ENCODE measurements around the gene YJEFN3. TPM values are rescaled to one million over a fixed set of nuclear protein-coding genes. Genes with fewer than 3 reads are reported as not detected.

Gene YJEFN3
- total RNA-seq, 4 donors from 2014 or later, result 1.1 to 12.0 (median 1.7) TPM

GRCh38 chr19:19485998-19486290, 42.8 kb upstream of the YJEFN3 start:
- peaks cover 60% of the 10 kb centered on the region for H3K4me1 ChIP-seq
- H3K27ac ChIP-seq, result no peak overlapping the region
- H3K9me3 ChIP-seq, result no peaks in the 10 kb centered on the region
- H3K27me3 ChIP-seq, result no peaks in the 10 kb centered on the region
- 96% methylated on average over 5 of the region's 5 CpGs for WGBS
- no peak overlapping the region for H3K4me3 ChIP-seq
- H3K36me3 ChIP-seq, result peaks cover 18% of the 10 kb centered on the region
- TF ChIP-seq POLR2AphosphoS5 (IDR thresholded peaks at IDR 0.05), result no peak
- TF ChIP-seq CTCF (IDR thresholded peaks at IDR 0.05), result no peak
- no peak for TF ChIP-seq POLR2A (IDR thresholded peaks at IDR 0.05)
- TF ChIP-seq EP300 (IDR thresholded peaks at IDR 0.05), result no peak
- DNase-seq (ENCODE audit: low spot score in 2 of 2), result no peak

GRCh38 chr19:19486343-19487076, 42.2 kb upstream of the YJEFN3 start:
- Histone ChIP-seq H3K36me3 (peaks cover 14% of the 10 kb centered on the region), H3K4me3 (no peak overlapping the region), H3K27ac (no peak overlapping the region), H3K4me1 (peaks cover 60% of the 10 kb centered on the region), H3K27me3 (no peaks in the 10 kb centered on the region), H3K9me3 (no peaks in the 10 kb centered on the region)
- TF ChIP-seq CTCF (IDR thresholded peaks at IDR 0.05) (no peak), POLR2AphosphoS5 (IDR thresholded peaks at IDR 0.05) (no peak), POLR2A (IDR thresholded peaks at IDR 0.05) (no peak), EP300 (IDR thresholded peaks at IDR 0.05) (no peak)
- WGBS, result 64% methylated on average over 10 of the region's 15 CpGs
- peak in 1 of 2 donors; percentile 49 for DNase-seq (ENCODE audit: low spot score in 2 of 2)

- peaks cover 20% of the 10 kb centered on the region for H3K36me3 ChIP-seq
- peaks cover 60% of the 10 kb centered on the region for H3K4me1 ChIP-seq
- H3K9me3 ChIP-seq, result no peaks in the 10 kb centered on the region
- H3K4me3 ChIP-seq, result no peak overlapping the region
- no peaks in the 10 kb centered on the region for H3K27me3 ChIP-seq
- WGBS, result 62% methylated on average over 7 of the region's 9 CpGs
- peak in 1 of 2 donors; percentile 66 for DNase-seq (ENCODE audit: low spot score in 2 of 2)
- no peak overlapping the region for H3K27ac ChIP-seq
- TF ChIP-seq POLR2A (IDR thresholded peaks at IDR 0.05) (no peak), CTCF (IDR thresholded peaks at IDR 0.05) (no peak), EP300 (IDR thresholded peaks at IDR 0.05) (no peak), POLR2AphosphoS5 (IDR thresholded peaks at IDR 0.05) (no peak)
Measured at GRCh38 chr19:19487077-19487949, 41.4 kb upstream of the YJEFN3 start.

- Histone ChIP-seq H3K36me3 (peaks cover 21% of the 10 kb centered on the region), H3K4me1 (peaks cover 60% of the 10 kb centered on the region), H3K27ac (peak overlapping the region; percentile 84), H3K9me3 (no peaks in the 10 kb centered on the region), H3K4me3 (no peak overlapping the region), H3K27me3 (no peaks in the 10 kb centered on the region)
- TF ChIP-seq CTCF (IDR thresholded peaks at IDR 0.05), result peak in 1 of 2 donors; percentile 2
- no peak for TF ChIP-seq POLR2AphosphoS5 (IDR thresholded peaks at IDR 0.05)
- peak in 1 of 2 donors; percentile 70 for DNase-seq (ENCODE audit: low spot score in 2 of 2)
- 51% methylated on average over 16 of the region's 20 CpGs for WGBS
Measured at GRCh38 chr19:19487950-19488874, 40.5 kb upstream of the YJEFN3 start.
